ENCODE measurements around the gene NECTIN2.
"Not testable (repeated sequence)": the region's sequence is repeated elsewhere in the genome, so short reads cannot be mapped to it uniquely, and the experiment has no call there.

The NECTIN2 gene

DNA sequence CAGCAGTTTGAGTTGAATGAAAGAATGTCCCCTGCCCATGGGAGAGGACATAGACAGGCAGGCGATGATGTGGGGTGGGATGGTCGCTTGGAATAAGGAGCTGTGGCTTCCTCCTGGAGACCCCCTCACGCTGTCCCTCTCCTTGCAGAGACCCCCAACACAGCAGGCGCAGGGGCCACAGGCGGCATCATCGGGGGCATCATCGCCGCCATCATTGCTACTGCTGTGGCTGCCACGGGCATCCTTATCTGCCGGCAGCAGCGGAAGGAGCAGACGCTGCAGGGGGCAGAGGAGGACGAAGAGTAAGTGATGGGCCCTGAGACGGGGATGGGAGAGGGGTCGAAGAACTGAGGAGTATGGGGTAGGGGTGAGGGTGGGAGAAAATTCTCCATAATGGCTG is 36.0 kb downstream of the NECTIN2 start:
- Histone ChIP-seq H3K79me2 (ENCODE audit: insufficient read depth, low read length) (no peaks in the 10 kb centered on the region), H4K20me1 (ENCODE audit: low read depth, low read length) (no peaks in the 10 kb centered on the region), H3K9me2 (replicated peaks; ENCODE audit: insufficient read depth, low read length) (no peaks in the 10 kb centered on the region), H3K4me3 (ENCODE audit: insufficient read depth, low read length, poor library complexity, severe bottlenecking) (no peak overlapping the region), H2AFZ (ENCODE audit: low read depth, low read length, severe bottlenecking) (no peak overlapping the region), H3K9me3 (ENCODE audit: insufficient read depth, low read length) (no peaks in the 10 kb centered on the region), H3K27ac (ENCODE audit: low read depth, low read length) (no peak overlapping the region), H3F3A (ENCODE audit: insufficient read depth) (no peaks in the 10 kb centered on the region), H3K9ac (ENCODE audit: low read length) (no peak overlapping the region), H3K4me2 (ENCODE audit: low read depth, low read length, poor library complexity, severe bottlenecking) (no peak overlapping the region), H3K36me3 (ENCODE audit: low read length) (no peaks in the 10 kb centered on the region), H3K27me3 (ENCODE audit: low read length) (no peaks in the 10 kb centered on the region)
- TF ChIP-seq, protein P1, sequence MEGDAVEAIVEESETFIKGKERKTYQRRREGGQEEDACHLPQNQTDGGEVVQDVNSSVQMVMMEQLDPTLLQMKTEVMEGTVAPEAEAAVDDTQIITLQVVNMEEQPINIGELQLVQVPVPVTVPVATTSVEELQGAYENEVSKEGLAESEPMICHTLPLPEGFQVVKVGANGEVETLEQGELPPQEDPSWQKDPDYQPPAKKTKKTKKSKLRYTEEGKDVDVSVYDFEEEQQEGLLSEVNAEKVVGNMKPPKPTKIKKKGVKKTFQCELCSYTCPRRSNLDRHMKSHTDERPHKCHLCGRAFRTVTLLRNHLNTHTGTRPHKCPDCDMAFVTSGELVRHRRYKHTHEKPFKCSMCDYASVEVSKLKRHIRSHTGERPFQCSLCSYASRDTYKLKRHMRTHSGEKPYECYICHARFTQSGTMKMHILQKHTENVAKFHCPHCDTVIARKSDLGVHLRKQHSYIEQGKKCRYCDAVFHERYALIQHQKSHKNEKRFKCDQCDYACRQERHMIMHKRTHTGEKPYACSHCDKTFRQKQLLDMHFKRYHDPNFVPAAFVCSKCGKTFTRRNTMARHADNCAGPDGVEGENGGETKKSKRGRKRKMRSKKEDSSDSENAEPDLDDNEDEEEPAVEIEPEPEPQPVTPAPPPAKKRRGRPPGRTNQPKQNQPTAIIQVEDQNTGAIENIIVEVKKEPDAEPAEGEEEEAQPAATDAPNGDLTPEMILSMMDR (IDR thresholded peaks at IDR 0.05; ENCODE audit: insufficient read depth, low read length, poor library complexity, severe bottlenecking): no peak
- no peak for TF ChIP-seq EZH2phosphoT487 (conservative IDR thresholded peaks at IDR 0.05; ENCODE audit: low read length)

DNA sequence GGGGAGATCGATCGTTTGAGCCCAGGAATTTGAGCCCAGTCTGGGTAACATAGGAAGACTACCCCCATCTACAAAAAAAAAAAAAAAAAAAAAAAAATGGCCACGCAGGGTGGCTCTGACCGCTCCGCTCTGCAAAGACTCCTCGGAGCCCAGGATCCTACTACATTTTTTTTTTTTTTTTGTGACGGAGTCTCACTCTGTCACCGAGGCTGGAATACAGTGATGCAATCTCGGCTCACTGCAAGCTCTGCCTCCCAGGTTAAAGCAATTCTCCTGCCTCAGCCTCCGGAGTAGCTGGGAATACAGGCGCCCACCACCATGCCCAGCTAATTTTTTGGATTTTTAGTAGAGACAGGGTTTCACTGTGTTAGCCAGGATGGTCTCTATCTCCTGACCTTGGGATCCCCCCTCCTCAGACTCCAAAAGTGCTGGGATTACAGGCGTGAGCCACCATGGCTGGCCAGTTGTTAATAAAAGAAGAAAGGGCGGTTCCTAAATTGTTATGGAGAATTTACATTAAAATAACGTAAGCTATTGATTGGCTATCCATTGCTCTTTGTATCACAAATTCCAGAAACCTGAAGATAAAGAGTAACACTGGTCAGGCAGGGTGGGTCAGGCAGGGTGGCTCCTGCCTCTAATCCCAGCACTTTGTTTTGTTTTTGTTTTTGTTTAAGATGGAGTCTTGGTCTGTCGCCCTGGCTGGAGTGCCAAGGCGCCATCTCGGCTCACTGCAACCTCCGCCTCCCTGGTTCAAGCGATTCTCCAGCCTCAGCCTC is 36.7 kb downstream of the NECTIN2 start:
- H3K9ac ChIP-seq (ENCODE audit: low read length); H3K9me3 ChIP-seq (ENCODE audit: insufficient read depth, low read length); H3K27me3 ChIP-seq (ENCODE audit: low read length); H3K9me2 ChIP-seq (replicated peaks; ENCODE audit: insufficient read depth, low read length); H3K27ac ChIP-seq (ENCODE audit: low read depth, low read length); H3K4me2 ChIP-seq (ENCODE audit: low read depth, low read length, poor library complexity, severe bottlenecking); H3K4me3 ChIP-seq (ENCODE audit: insufficient read depth, low read length, poor library complexity, severe bottlenecking); H4K20me1 ChIP-seq (ENCODE audit: low read depth, low read length); H2AFZ ChIP-seq (ENCODE audit: low read depth, low read length, severe bottlenecking); H3K79me2 ChIP-seq (ENCODE audit: insufficient read depth, low read length); H3K36me3 ChIP-seq (ENCODE audit: low read length); H3F3A ChIP-seq (ENCODE audit: insufficient read depth): not testable (repeated sequence)

DNA sequence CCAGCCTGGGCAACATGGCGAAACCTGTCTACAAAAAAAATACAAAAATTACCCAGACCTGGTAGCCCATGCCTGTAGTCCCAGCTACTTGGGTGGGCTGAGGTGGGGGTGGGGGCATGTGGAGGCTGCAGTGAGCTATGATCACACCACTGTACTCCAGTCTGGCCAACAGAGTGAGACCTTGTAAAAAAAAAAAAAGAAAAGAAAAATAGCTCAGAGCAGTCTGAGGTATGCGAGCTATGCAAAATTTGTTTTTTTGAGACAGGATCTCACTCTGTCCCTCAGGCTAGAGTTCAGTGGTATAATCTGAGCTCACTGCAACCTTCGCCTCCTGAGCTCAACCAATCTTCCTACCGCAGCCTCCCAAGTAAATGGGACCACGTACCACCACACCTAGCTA is 37.8 kb downstream of the NECTIN2 start:
- H3K4me3 ChIP-seq (ENCODE audit: insufficient read depth, low read length, poor library complexity, severe bottlenecking): no peak overlapping the region
- H4K20me1 ChIP-seq (ENCODE audit: low read depth, low read length): no peaks in the 10 kb centered on the region
- H3F3A ChIP-seq (ENCODE audit: insufficient read depth): no peaks in the 10 kb centered on the region
- no peaks in the 10 kb centered on the region for H3K36me3 ChIP-seq (ENCODE audit: low read length)
- H2AFZ ChIP-seq (ENCODE audit: low read depth, low read length, severe bottlenecking): no peak overlapping the region
- no peak overlapping the region for H3K27ac ChIP-seq (ENCODE audit: low read depth, low read length)
- no peaks in the 10 kb centered on the region for H3K79me2 ChIP-seq (ENCODE audit: insufficient read depth, low read length)
- no peaks in the 10 kb centered on the region for H3K9me2 ChIP-seq (replicated peaks; ENCODE audit: insufficient read depth, low read length)
- H3K4me2 ChIP-seq (ENCODE audit: low read depth, low read length, poor library complexity, severe bottlenecking): no peak overlapping the region
- TF ChIP-seq, protein P1 (IDR thresholded peaks at IDR 0.05; ENCODE audit: insufficient read depth, low read length, poor library complexity, severe bottlenecking): no peak
- no peak for TF ChIP-seq EZH2phosphoT487 (conservative IDR thresholded peaks at IDR 0.05; ENCODE audit: low read length)
- H3K9ac ChIP-seq (ENCODE audit: low read length): no peak overlapping the region
- no peaks in the 10 kb centered on the region for H3K27me3 ChIP-seq (ENCODE audit: low read length)
- H3K9me3 ChIP-seq (ENCODE audit: insufficient read depth, low read length): no peaks in the 10 kb centered on the region

DNA sequence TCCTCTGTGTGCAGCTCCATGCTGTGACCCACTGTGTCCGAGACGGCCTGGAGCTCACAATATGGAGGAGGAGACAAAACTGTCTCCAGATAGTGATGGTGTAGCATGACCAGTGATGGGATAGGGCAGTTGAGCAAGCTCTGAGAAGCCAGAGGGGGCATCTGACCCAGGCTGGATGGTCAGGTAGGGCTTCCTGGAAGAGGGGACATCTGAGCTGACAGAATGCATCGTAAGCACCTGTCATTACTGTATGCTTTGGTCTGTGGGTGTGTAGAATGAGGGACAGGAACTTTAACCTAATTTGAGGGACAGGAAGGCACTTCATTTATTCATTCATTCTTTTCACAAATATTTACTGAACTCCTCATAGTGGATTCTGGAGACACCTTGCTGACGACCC is 38.5 kb downstream of the NECTIN2 start:
- Histone ChIP-seq H3K36me3 (ENCODE audit: low read length) (no peaks in the 10 kb centered on the region), H3K9me3 (ENCODE audit: insufficient read depth, low read length) (no peaks in the 10 kb centered on the region), H3K27ac (ENCODE audit: low read depth, low read length) (no peak overlapping the region), H4K20me1 (ENCODE audit: low read depth, low read length) (no peaks in the 10 kb centered on the region), H3K79me2 (ENCODE audit: insufficient read depth, low read length) (no peaks in the 10 kb centered on the region), H3K9ac (ENCODE audit: low read length) (no peak overlapping the region), H3K4me2 (ENCODE audit: low read depth, low read length, poor library complexity, severe bottlenecking) (no peak overlapping the region), H3K9me2 (replicated peaks; ENCODE audit: insufficient read depth, low read length) (no peaks in the 10 kb centered on the region), H3K4me3 (ENCODE audit: insufficient read depth, low read length, poor library complexity, severe bottlenecking) (no peak overlapping the region), H2AFZ (ENCODE audit: low read depth, low read length, severe bottlenecking) (no peak overlapping the region), H3K27me3 (ENCODE audit: low read length) (no peaks in the 10 kb centered on the region), H3F3A (ENCODE audit: insufficient read depth) (no peaks in the 10 kb centered on the region)
- TF ChIP-seq, protein P1 (IDR thresholded peaks at IDR 0.05; ENCODE audit: insufficient read depth, low read length, poor library complexity, severe bottlenecking): no peak
- no peak for TF ChIP-seq EZH2phosphoT487 (conservative IDR thresholded peaks at IDR 0.05; ENCODE audit: low read length)

Data from SU-DHL-6 (cell line).